Testis (tissue), 3 donors: ENCODE data around the gene ARAP1. TPM values are rescaled to one million over a fixed set of nuclear protein-coding genes. Genes with fewer than 3 reads are reported as not detected.

Experiments
- DNase-seq: peaks from one replicate; pipeline ENCODE4 v3.0.0-alpha.2; 2019
- H3K27ac ChIP-seq, 2 donors: fragments of 200-600 bp; sonication (generic); one replicate each; pipeline ENCODE4 v1.5.1; 2019
- H3K27me3 ChIP-seq: fragments of 200-600 bp; sonication (generic); one replicate; pipeline ENCODE4 v1.5.1; 2019
- H3K36me3 ChIP-seq: fragments of 200-600 bp; sonication (generic); one replicate; pipeline ENCODE4 v1.5.1; 2017; ENCODE audit warnings: low read depth; ENCODE audit errors: missing control alignments
- H3K4me1 ChIP-seq: fragments of 200-600 bp; sonication (generic); one replicate; pipeline ENCODE4 v1.5.1; 2019
- H3K4me3 ChIP-seq, 2 donors: fragments of 200-600 bp; sonication (generic); one replicate each; pipeline ENCODE4 v1.5.1; 2017 to 2019
- H3K9me3 ChIP-seq: fragments of 200-600 bp; sonication (generic); one replicate; pipeline ENCODE4 v1.5.1; 2017
- POLR2A ChIP-seq: fragments of 450-650 bp; IDR thresholded peaks from one replicate; pipeline ENCODE4 v1.6.1; 2017; ENCODE audit warnings: antibody characterized with exemption, mild to moderate bottlenecking, moderate library complexity
- WGBS, 2 donors: methylation state at CpG; one replicate each; pipeline ENCODE4 v1.1.5; 2018; 5-methylcytosine and 5-hydroxymethylcytosine counted together
- intact Hi-C: fragments of 100-400 bp; cut with DNase I; formaldehyde crosslinking; loops from one replicate; pipeline ENCODE4 v1.15.1; 2023; ENCODE audit warnings: low total_unique reads
- polyA plus RNA-seq: library from polyadenylated mRNA; stranded (reverse); fragments of 350-450 nt; fragmentation: Illumina TruSeq; extraction: RNeasy Lipid Tissue Mini Kit (QIAGEN cat#74804); gene quantifications from one replicate; pipeline ENCODE4 v1.2.3, GENCODE V29; 2014; ENCODE audit warnings: low read depth, low replicate concordance; ENCODE audit not compliant: insufficient read depth
- total RNA-seq, 2 donors: library from RNA; depleted of rRNA; stranded (reverse); fragments of >200 nt; gene quantifications; one replicate each; pipeline ENCODE4 v1.2.3, GENCODE V29; 2016
- TF ChIP-seq, protein P1 (sequence below), 3 experiments: fragments of 450-650 bp in 2 of 3; fragments of 200-600 bp in 1 of 3; sonication (generic) in 1 of 3; IDR thresholded peaks; one replicate each; pipeline ENCODE4 v1.5.1; 2016 to 2019; ENCODE audit warnings: antibody characterized with exemption in 3 of 3, mild to moderate bottlenecking in 2 of 3, moderate library complexity in 1 of 3

ARAP1 gene
- total and polyA plus RNA-seq, 3 donors from 2014 or later: 46.9 to 88.3 (median 65.2) TPM

DNA sequence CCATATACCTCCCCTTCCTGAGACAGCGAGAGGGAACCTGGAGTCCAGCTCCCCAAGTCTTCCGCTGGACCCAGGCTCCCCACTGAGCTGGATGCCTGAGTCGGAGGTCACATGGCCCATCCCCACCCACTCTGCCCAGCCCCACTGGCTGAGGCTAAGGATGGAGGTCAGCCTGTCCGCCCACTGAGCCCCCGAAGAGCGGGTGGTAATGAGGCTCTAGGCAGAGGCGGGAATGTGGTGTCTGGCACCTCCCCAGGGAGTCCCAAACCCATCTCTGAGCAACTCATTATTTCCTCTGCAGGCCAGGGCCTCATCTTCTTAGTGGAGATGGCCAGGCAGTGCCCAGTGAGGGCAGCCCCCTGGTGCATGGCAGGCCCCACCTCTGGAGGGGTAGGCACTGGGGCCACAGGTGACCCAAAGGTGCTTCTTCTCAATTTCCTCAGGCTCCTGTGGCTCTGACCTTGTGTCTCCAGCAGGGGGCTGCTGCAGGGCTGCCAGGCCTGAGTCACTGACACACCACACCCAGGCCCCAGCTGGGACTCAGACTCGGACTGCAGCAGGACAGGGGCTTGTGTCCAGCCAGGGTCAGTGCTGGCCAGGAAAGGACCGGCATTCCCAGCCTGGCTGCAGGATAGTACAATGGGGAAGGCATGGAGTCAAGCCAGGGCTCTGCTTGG lies 67.8 kb downstream of the ARAP1 start:
- no peak overlapping the region for H3K4me3 ChIP-seq
- no peak for TF ChIP-seq POLR2A
- TF ChIP-seq, protein P1, sequence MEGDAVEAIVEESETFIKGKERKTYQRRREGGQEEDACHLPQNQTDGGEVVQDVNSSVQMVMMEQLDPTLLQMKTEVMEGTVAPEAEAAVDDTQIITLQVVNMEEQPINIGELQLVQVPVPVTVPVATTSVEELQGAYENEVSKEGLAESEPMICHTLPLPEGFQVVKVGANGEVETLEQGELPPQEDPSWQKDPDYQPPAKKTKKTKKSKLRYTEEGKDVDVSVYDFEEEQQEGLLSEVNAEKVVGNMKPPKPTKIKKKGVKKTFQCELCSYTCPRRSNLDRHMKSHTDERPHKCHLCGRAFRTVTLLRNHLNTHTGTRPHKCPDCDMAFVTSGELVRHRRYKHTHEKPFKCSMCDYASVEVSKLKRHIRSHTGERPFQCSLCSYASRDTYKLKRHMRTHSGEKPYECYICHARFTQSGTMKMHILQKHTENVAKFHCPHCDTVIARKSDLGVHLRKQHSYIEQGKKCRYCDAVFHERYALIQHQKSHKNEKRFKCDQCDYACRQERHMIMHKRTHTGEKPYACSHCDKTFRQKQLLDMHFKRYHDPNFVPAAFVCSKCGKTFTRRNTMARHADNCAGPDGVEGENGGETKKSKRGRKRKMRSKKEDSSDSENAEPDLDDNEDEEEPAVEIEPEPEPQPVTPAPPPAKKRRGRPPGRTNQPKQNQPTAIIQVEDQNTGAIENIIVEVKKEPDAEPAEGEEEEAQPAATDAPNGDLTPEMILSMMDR (IDR thresholded peaks at IDR 0.05): peak in 2 of 3 experiments; percentile 29 to 30
- peak; percentile 61 for DNase-seq
- WGBS, 2 donors: 75% methylated on average over 2 to 9 of the region's 9 CpGs
- no peaks in the 10 kb centered on the region for H3K36me3 ChIP-seq
- peaks cover 11% of the 10 kb centered on the region for H3K4me1 ChIP-seq
- no peaks in the 10 kb centered on the region for H3K9me3 ChIP-seq
- no peak overlapping the region for H3K27ac ChIP-seq
- H3K27me3 ChIP-seq: no peaks in the 10 kb centered on the region
- intact Hi-C loops: no loop called here

DNA sequence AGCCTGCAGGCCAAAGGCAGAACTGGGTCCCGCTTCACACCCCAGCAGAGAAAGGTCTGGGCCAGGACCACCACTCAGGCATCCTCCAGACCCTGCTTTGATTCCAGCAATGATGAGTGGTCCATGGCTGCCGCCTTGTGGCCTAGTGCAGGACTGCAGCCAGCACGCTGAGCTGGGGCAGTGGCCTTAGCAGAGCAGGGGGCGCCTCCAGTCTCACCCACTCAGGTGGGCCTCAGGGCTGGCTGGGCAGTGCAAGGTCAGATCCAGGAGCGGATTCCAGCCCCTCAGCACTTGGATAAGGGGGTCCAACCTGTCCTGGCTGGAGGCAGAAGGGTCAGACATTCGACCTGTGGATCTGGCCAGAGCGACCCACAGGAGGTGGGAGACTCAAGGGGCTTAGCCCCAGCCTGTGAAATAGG lies 68.4 kb downstream of the ARAP1 start:
- no peak overlapping the region for H3K4me3 ChIP-seq

DNA sequence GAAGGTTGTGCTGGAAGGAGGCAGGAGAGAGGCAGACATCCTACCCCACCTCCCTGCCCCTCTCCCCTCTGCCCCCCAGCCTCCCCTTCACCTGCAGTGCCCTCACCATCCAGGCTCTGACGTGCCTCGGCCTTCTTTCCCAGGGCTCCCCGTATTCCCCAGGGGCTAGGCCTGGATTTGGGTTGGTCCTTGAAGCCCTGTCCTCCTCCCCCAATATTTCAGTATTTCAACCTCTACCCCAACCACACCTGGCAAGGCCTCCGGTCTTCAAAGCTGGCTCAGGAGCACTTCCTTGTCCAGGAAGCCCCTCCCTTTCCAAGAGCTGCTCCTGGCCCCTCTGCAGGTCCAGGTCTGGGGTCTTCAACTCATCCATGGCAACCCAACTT lies 69.4 kb downstream of the ARAP1 start:
- Histone ChIP-seq H3K27me3 (no peaks in the 10 kb centered on the region), H3K36me3 (no peaks in the 10 kb centered on the region), H3K27ac (no peak overlapping the region), H3K9me3 (no peaks in the 10 kb centered on the region), H3K4me1 (peaks cover 11% of the 10 kb centered on the region), H3K4me3 (no peak overlapping the region)
- intact Hi-C loops: no loop called here
- TF ChIP-seq, protein P1 (IDR thresholded peaks at IDR 0.05): no peak
- 58 to 76% methylated on average over 4 of the region's 4 CpGs for WGBS, 2 donors
- DNase-seq: no peak

More for the DNA sequence above, 68.4 kb downstream of the ARAP1 start:
- WGBS, 2 donors: 56 to 62% methylated on average over 5 of the region's 7 CpGs
- peak; percentile 77 for DNase-seq
- Histone ChIP-seq H3K27ac (no peak overlapping the region), H3K9me3 (no peaks in the 10 kb centered on the region), H3K36me3 (no peaks in the 10 kb centered on the region), H3K4me1 (peaks cover 11% of the 10 kb centered on the region), H3K27me3 (no peaks in the 10 kb centered on the region)
- TF ChIP-seq, protein P1 (IDR thresholded peaks at IDR 0.05): peak; percentile 87 to 92 (median 91)
- TF ChIP-seq POLR2A: no peak
- intact Hi-C loops: no loop called here

DNA sequence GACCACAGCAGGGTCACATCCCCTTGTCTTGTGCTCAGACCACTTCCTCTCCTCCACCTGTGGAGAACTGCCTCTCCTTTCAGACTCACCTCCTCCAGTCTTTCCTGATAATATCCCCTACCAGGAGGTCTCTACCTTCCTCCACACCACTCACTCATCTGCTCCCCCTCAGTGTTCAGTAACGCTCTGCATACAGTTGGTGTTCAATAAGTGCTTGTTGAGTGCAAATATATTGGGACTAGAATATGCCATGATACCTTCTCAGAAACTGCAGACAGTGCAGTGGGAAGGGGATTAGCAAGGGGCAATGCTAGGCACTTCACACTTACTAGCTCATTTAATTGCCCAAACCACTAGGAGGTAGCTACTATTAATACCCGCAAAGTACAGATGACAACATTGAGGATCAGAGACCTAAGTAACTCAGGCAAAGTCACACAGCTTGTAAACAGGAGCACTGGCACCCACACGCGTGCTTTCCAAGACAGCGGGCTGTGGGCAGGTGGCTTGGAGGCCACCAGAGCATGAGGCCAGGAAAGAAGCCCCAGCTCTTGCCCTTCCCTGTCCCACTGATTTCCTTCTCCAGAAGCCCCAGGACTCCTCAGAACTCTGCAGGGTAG lies 69.9 kb downstream of the ARAP1 start:
- intact Hi-C loops: no loop called here
- Histone ChIP-seq H3K4me3 (no peak overlapping the region), H3K9me3 (no peaks in the 10 kb centered on the region), H3K27ac (no peak overlapping the region), H3K27me3 (no peaks in the 10 kb centered on the region), H3K4me1 (peaks cover 10% of the 10 kb centered on the region), H3K36me3 (no peaks in the 10 kb centered on the region)
- 74 to 89% methylated on average over 5 of the region's 5 CpGs for WGBS, 2 donors
- no peak for TF ChIP-seq POLR2A
- TF ChIP-seq, protein P1 (IDR thresholded peaks at IDR 0.05): no peak
- no peak for DNase-seq
